Transverse colon (tissue), 4 donors: Measurements from ENCODE around the gene FYCO1.

ENCODE experiments used
- POLR2AphosphoS5 ChIP-seq, 3 donors: sonication (generic); formaldehyde crosslinking; IDR thresholded peaks; one replicate each; pipeline ENCODE4 v1.6.1; 2016; ENCODE audit warnings: antibody characterized with exemption in 3 of 3
- TF ChIP-seq, protein P1 (sequence below), 5 experiments: fragments of 200-600 bp in 3 of 5; fragments of 450-650 bp in 2 of 5; sonication (generic) in 3 of 5; IDR thresholded peaks; 1 replicate in 2 of 5; 2 replicates in 3 of 5; pipeline ENCODE4 v1.5.1; 2016 to 2017; ENCODE audit warnings: antibody characterized with exemption in 5 of 5, inconsistent platforms in 3 of 5, mild to moderate bottlenecking in 2 of 5, moderate library complexity in 1 of 5

GRCh38 chr3:45991341-45991740, 4.3 kb downstream of the FYCO1 start:
- TF ChIP-seq, protein P1, sequence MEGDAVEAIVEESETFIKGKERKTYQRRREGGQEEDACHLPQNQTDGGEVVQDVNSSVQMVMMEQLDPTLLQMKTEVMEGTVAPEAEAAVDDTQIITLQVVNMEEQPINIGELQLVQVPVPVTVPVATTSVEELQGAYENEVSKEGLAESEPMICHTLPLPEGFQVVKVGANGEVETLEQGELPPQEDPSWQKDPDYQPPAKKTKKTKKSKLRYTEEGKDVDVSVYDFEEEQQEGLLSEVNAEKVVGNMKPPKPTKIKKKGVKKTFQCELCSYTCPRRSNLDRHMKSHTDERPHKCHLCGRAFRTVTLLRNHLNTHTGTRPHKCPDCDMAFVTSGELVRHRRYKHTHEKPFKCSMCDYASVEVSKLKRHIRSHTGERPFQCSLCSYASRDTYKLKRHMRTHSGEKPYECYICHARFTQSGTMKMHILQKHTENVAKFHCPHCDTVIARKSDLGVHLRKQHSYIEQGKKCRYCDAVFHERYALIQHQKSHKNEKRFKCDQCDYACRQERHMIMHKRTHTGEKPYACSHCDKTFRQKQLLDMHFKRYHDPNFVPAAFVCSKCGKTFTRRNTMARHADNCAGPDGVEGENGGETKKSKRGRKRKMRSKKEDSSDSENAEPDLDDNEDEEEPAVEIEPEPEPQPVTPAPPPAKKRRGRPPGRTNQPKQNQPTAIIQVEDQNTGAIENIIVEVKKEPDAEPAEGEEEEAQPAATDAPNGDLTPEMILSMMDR (IDR thresholded peaks at IDR 0.05) = no peak
- TF ChIP-seq POLR2AphosphoS5 (IDR thresholded peaks at IDR 0.05) = no peak
